GM18907 (cell line): Measurements from ENCODE around the gene RAD54L.
"Not testable (repeated sequence)": the region's sequence is repeated elsewhere in the genome, so short reads cannot be mapped to it uniquely, and the experiment has no call there.

Experiments used
- ATAC-seq: cut with Tn5 transposase; IDR thresholded peaks from one replicate; pipeline ENCODE4 v1.9.1; 2021; ENCODE audit warnings: mild to moderate bottlenecking, moderate library complexity; ENCODE audit not compliant: unreplicated experiment

The RAD54L gene

DNA sequence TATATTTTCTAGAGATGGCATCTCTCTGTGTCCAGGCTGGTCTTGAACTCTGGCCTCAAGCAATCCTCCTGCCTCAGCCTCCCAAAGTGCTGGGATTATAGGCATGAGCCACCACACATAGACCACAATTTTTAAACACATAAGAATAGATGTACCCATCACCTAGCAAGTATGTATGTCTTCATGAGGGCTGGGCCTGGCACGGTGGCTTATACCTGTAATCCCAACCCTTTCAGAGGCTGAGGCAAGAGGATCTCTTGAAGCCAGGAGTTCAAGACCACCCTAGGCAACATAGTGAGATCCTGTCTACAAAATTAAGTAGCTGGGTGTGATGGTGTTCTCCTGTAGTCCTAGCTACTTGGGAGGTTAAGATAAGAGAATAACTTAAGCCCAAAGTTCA, 69.8 kb downstream of the RAD54L start:
- ATAC-seq, result no peak

DNA sequence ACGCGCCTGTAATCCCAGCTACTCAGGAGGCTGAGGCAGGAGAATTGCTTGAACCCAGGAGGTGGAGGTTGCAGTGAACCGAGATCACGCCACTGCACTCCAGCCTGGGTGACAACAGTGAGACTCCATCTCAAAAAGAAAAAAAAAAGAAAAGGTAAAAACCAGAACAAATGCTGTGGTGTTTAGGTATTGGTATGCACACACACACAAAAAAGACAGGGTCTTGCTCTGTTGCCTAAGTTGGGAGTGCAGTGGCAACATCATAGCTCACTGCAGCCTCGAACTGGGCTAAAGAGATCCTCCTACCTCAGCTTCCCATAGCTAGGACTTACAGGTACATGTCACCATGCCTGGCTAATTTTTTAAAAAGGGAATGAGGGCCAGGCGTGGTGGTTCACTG, 71.7 kb downstream of the RAD54L start:
- not testable (repeated sequence) for ATAC-seq

DNA sequence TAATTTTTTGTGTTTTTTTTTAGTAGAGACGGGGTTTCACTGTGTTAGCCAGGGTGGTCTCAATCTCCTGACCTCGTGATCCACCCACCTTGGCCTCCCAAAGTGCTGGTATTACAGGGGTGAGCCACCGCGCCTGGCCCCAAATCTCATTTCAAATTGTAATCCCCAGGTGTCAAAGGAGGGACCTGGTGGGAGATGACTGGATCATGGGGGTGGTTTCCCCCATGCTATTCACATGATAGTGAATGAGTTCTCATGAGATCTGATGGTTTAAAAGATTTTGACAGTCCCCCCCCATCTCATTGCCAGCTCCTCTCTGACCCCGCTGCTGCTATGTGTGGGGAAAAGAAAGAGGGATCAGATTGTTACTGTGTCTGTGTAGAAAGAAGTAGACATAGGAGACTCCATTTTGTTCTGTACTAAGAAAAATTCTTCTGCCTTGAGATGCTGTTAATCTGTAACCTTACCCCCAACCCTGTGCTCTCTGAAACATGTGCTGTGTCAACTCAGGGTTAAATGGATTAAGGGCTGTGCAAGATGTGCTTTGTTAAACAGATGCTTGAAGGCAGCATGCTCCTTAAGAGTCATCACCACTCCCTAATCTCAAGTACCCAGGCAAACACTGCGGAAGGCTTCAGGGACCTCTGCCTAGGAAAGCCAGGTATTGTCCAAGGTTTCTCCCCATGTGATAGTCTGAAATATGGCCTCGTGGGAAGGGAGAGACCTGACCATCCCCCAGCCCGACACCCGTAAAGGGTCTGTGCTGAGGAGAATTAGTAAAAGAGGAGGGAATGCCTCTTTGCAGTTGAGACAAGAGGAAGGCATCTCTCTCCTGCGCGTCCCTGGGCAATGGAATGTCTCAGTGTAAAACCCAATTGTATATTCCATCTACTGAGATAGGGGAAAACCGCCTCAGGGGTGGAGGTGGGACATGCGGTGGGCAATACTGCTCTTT, 72.7 kb downstream of the RAD54L start:
- not testable (repeated sequence) for ATAC-seq

- ATAC-seq, result not testable (repeated sequence)
Observed at GRCh38 chr1:46322191-46322590, 74.6 kb downstream of the RAD54L start.

DNA sequence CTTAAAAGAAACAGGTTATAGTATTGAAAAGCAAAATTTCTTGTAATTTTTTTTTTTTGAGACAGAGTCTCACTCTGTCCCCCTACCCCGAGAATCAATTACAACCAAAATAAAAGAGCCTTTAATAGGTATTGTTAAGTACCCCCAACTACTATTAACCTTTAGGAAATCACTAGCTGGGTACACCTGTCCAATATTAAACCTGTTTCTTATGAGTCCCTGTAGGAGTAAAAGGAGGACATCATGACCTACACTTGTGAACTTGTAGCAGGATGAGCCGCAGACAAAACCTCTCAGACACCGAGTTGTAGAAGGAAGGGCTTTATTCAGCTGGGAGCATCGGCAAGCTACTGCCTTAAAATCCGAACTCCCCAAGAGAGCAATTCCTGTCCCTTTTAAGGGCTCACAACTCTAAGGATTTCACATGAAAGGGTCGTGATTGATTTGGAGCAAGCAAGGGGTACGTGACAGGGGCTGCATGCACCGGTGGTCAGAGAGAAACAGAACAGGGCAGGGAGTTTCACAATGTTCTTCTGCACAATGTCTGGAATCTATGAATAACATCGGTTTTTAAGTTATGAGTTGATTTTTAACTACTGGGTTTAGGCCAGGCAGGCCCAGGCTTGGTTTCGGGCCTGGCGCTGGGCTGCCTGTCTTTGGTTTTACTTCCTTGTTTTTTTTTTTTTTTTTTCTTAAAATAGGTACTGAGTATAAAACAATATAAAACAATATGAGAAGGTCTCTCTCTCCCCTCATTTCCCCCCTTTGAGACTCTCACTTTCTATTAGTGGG, 77.9 kb downstream of the RAD54L start:
- peak; percentile 48 for ATAC-seq
